ENCODE data around the gene SLC17A9.

SLC17A9 gene

GRCh38 chr20:62940875-62941274 is 11.6 kb upstream of the SLC17A9 start:
- DNase-seq, result no peak

GRCh38 chr20:62941792-62942191 is 10.7 kb upstream of the SLC17A9 start:
- DNase-seq, result no peak

GRCh38 chr20:62942456-62942855 is 10.1 kb upstream of the SLC17A9 start:
- DNase-seq, result no peak

GRCh38 chr20:62943396-62943795 is 9.1 kb upstream of the SLC17A9 start:
- no peak for DNase-seq

GRCh38 chr20:62944184-62944583 is 8.3 kb upstream of the SLC17A9 start:
- no peak for DNase-seq

GRCh38 chr20:62944746-62945145 is 7.8 kb upstream of the SLC17A9 start:
- no peak for DNase-seq

GRCh38 chr20:62945771-62946339 is 6.7 kb upstream of the SLC17A9 start:
- DNase-seq, result no peak

GRCh38 chr20:62946918-62947317 is 5.6 kb upstream of the SLC17A9 start:
- no peak for DNase-seq

- no peak for DNase-seq
These were observed 4.8 kb upstream of the SLC17A9 start for GRCh38 chr20:62947532-62948300.

GRCh38 chr20:62949153-62949821 is 3.2 kb upstream of the SLC17A9 start:
- DNase-seq, result no peak

- DNase-seq, result no peak
These were observed 2.5 kb upstream of the SLC17A9 start for GRCh38 chr20:62949962-62950361.

- DNase-seq, result no peak
These were observed 1.8 kb upstream of the SLC17A9 start for GRCh38 chr20:62950741-62951140.

GRCh38 chr20:62951143-62951895 is 1.2 kb upstream of the SLC17A9 start:
- no peak for DNase-seq

GRCh38 chr20:62951896-62952372 is 575 bp upstream of the SLC17A9 start:
- DNase-seq, result no peak

- no peak for DNase-seq
These were observed 694 bp downstream of the SLC17A9 start for GRCh38 chr20:62952968-62953838.

GRCh38 chr20:62953839-62954703 is 1.6 kb downstream of the SLC17A9 start:
- DNase-seq, result peak; percentile 35

GRCh38 chr20:62955519-62956386 is 3.2 kb downstream of the SLC17A9 start:
- no peak for DNase-seq

- no peak for DNase-seq
These were observed 4.1 kb downstream of the SLC17A9 start for GRCh38 chr20:62956387-62957135.
